ENCODE data around the gene MS4A3.
"Not testable (repeated sequence)": the region's sequence is repeated elsewhere in the genome, so short reads cannot be mapped to it uniquely, and the experiment has no call there.

Gene MS4A3, protein sequence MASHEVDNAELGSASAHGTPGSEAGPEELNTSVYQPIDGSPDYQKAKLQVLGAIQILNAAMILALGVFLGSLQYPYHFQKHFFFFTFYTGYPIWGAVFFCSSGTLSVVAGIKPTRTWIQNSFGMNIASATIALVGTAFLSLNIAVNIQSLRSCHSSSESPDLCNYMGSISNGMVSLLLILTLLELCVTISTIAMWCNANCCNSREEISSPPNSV

GRCh38 chr11:60056349-60056969 is at the start of gene MS4A3:
Gene MS4A3, plus strand, starts transcription at chr11:60056665. Its CDS starts 4,496 bp downstream, at chr11:60061161.
- DNase-seq = no peak

GRCh38 chr11:60016881-60017280 is 39.6 kb upstream of the MS4A3 start, which contains the start of gene OOSP4B:
Gene OOSP4B, plus strand, starts transcription at chr11:60017181.
- no peak for DNase-seq

GRCh38 chr11:60018058-60018457 is 38.4 kb upstream of the MS4A3 start:
- DNase-seq = no peak

DNA sequence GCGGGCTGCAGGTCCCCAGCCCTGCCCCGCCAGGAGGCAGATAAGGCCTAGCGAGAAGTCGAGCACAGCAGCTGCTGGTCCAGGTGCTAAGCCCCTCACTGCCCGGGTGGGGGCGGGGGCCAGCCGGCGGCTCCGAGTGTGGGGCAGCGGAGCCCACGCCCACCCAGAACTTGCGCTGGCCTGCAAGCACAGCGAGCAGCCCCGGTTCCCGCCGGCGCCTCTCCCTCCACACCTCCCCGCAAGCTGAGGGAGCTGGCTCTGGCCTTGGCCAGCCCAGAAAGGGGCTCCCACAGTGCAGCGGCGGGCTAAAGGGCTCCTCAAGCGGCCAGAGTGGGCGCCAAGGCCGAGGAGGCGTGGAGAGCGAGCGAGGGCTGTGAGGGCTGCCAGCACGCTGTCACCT is 36.1 kb upstream of the MS4A3 start:
- not testable (repeated sequence) for DNase-seq

- DNase-seq = no peak
These were observed 27.3 kb upstream of the MS4A3 start for GRCh38 chr11:60029015-60029632.

DNA sequence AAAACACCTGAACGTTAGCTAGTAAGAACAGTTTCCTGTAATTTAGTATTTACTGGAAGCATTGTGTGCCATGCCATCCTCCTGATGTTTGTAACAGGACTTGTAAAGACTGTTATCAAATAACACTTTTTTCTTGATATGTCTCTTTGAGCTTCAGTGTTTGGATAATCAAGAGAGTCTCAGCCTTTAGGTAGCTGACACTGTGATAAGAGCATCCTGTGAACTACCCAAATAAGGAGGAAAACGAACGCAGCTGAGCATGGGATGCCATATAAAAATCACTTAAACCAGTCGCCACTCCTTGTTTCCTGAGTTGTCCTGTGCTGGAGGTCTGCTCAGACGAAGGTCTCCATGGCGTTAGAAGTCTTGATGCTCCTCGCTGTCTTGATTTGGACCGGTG is 16.4 kb upstream of the MS4A3 start, which contains the start of gene OOSP2:
OOSP2 (plus strand) TSS at position 301 of the 400 bp plus-strand sequence; CDS start at position 352, 51 bp downstream.
- DNase-seq = no peak

DNA sequence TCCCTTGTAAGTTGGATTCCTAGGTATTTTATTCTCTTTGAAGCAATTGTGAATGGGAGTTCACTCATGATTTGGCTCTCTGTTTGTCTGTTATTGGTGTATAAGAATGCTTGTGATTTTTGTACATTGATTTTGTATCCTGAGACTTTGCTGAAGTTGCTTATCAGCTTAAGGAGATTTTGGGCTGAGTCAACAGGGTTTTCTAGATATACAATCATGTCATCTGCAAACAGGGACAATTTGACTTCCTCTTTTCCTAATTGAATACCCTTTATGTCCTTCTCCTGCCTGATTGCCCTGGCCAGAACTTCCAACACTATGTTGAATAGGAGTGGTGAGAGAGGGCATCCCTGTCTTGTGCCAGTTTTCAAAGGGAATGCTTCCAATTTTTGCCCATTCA is 6.0 kb upstream of the MS4A3 start:
- DNase-seq = not testable (repeated sequence)

DNA sequence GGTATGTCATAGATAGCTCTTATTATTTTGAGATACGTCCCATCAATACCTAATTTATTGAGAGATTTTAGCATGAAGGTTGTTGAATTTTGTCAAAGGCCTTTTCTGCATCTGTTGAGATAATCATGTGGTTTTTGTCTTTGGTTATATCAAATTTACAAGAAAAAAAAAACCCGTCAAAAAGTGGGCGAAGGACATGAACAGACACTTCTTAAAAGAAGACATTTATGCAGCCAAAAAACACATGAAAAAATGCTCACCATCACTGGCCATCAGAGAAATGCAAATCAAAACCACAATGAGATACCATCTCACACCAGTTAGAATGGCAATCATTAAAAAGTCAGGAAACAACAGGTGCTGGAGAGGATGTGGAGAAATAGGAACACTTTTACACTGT is 5.6 kb upstream of the MS4A3 start:
- DNase-seq = not testable (repeated sequence)

DNA sequence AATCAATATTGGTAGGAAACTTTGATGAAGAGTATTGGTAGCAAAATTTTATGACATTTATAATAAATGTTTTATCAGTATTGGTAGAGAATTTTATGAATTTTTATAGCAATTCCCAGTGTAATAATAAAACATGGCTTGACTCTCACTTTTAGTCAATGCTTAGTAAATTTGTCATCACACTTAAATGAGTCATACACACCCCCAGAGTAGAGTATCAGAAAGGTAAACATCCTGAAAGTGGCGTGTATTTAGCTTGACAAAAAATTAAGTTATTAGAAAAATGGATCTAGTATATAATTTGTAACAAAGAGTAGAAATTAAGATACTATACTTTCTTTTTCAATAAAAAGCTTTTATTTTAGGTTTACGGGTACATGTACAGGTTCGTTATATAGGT is 2.6 kb downstream of the MS4A3 start:
- DNase-seq = peak; percentile 45

- DNase-seq = no peak
These were observed 3.2 kb downstream of the MS4A3 start for GRCh38 chr11:60059521-60060240.

GRCh38 chr11:60064111-60064510 is 7.6 kb downstream of the MS4A3 start:
- no peak for DNase-seq

DNA sequence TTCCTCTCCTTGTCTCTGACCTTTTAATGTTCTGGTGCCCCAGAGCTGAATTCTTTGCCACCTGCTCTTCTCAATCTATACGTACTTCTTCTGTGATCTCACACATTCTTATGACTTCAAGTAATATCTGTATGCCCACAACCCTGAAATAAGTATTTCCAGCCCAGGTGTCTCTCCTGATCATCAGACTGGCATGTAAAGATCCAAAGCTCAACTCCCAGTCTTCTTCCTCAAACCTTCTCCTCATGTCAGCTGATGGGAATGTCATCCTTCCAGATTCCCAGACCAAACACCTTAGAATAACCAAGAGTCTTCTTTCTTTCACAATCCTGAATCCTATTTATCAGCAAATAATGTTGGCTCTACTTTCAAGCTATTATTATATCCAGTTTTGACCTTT is 9.3 kb downstream of the MS4A3 start:
- DNase-seq = no peak

GRCh38 chr11:60069450-60069849 is 13.0 kb downstream of the MS4A3 start:
- no peak for DNase-seq

DNA sequence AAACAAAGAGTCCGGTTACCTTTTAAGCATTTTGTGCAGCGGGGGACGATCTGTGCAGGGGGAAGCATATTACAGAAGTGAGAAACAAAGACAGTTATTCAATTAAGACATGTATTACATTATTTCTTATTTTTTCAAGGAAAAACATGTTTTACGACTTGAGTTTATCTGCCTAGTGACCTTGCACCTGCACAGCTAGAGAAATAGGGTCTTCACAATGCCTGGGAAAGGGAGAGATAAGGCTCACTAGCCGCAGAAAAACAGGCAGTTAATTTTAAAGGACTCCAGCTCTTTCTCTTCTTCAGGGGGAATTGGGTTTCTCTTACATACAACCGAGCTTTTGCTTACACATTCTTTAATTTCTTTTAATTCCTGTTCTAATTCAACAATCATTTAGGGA is 15.2 kb downstream of the MS4A3 start:
- DNase-seq = not testable (repeated sequence)

GRCh38 chr11:60077216-60077817 is 20.9 kb downstream of the MS4A3 start:
- DNase-seq = no peak

- no peak for DNase-seq
These were observed 21.5 kb downstream of the MS4A3 start for GRCh38 chr11:60077981-60078380.

DNA sequence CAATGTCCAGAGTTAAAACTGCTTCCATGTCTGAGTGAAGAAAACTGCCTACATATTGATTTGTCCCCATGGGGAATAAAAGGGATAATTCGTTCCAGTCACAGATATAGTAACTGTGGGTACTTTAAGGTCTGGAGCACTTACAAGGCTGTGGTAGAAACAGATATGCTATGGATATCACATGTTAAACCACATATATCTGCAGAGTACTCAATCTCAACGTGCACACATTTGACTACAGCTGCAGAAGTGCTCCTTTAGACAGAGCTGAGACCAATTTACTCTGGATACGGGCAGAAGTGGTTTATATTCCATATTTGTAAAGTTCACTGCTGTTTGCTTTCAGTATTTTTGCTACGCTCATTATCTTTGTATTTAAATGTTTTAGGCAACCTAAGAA is 22.3 kb downstream of the MS4A3 start:
- peak; percentile 36 for DNase-seq

DNA sequence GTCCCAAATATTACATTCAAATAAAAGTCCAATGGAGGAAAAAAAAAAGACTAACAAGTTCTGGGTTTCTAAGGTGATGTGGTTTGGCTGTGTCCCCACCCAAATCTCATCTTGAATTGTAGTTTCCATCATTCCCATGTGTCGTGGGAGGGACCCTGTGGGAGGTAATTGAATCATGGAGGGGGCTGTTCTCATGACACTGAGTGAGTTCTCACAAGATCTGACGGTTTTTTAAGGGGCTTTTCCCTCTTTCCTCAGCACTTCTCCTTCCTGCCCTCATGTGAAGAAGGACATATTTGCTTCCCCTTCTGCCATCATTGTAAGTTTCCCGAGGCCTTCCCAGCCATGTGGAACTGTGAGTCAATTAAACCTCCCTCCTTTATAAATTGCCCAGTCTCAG is 24.1 kb downstream of the MS4A3 start:
- no peak for DNase-seq

- DNase-seq = peak; percentile 58
These were observed 28.3 kb downstream of the MS4A3 start for GRCh38 chr11:60084631-60085273.

GRCh38 chr11:60085909-60086308 is 29.4 kb downstream of the MS4A3 start:
- no peak for DNase-seq

- DNase-seq = no peak
These were observed 30.8 kb downstream of the MS4A3 start for GRCh38 chr11:60087239-60087638.

DNA sequence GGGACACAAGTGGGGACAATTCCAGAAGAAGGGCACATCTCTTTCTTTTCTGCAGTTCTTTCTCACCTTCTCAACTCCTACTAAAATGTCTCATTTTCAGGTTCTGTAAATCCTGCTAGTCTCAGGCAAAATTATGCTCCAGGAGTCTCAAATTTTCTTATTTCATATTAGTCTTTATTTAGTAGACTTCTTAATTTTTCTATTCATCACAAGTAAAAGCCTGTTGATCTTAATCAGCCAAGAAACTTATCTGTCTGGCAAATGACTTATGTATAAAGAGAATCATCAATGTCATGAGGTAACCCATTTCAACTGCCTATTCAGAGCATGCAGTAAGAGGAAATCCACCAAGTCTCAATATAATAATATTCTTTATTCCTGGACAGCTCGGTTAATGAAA is 31.9 kb downstream of the MS4A3 start, which contains the start of gene MS4A2:
MS4A2 (plus strand) TSS at position 301 of the 400 bp plus-strand sequence. CDS start 102 bp downstream, outside the sequence.
- DNase-seq = no peak

Measured in DMS53 (cell line).